Liver (tissue), 9 donors: ENCODE data around the gene ANKRD29. TPM values are rescaled to one million over a fixed set of nuclear protein-coding genes. Genes with fewer than 3 reads are reported as not detected.

ENCODE experiments used
- DNase-seq: peaks from one replicate; pipeline ENCODE4 v3.0.0-alpha.2; 2017; ENCODE audit warnings: low spot score
- H3K27ac ChIP-seq, 2 donors: one replicate each; pipeline ENCODE4 v1.7.0; 2013; ENCODE audit warnings: inconsistent platforms in 2 of 2, low read length in 2 of 2, control low read depth in 1 of 2, low read depth in 1 of 2, mild to moderate bottlenecking in 1 of 2
- H3K27me3 ChIP-seq, 4 donors: one replicate each; pipeline versions ENCODE4 v1.6.1 to v1.7.0; 2013; ENCODE audit warnings: low read length in 3 of 4, inconsistent platforms in 1 of 4, mild to moderate bottlenecking in 1 of 4, moderate library complexity in 1 of 4; ENCODE audit not compliant: control insufficient read depth in 4 of 4, insufficient read depth in 4 of 4
- H3K36me3 ChIP-seq, 4 donors: one replicate each; pipeline versions ENCODE4 v1.6.1 to v1.7.0; 2013; ENCODE audit warnings: low read length in 3 of 4, mild to moderate bottlenecking in 3 of 4, low read depth in 1 of 4, moderate library complexity in 1 of 4; ENCODE audit not compliant: control insufficient read depth in 4 of 4, insufficient read depth in 3 of 4
- H3K4me1 ChIP-seq, 4 donors: one replicate each; pipeline versions ENCODE4 v1.6.1 to v1.7.0; 2013; ENCODE audit warnings: low read length in 3 of 4, mild to moderate bottlenecking in 3 of 4, moderate library complexity in 1 of 4; ENCODE audit not compliant: control insufficient read depth in 4 of 4, insufficient read depth in 4 of 4
- H3K4me3 ChIP-seq, 3 donors: one replicate each; pipeline versions ENCODE4 v1.6.1 to v1.7.0; 2013; ENCODE audit warnings: low read length in 3 of 3, control low read depth in 1 of 3, low read depth in 1 of 3, mild to moderate bottlenecking in 1 of 3
- H3K9ac ChIP-seq, 2 donors: one replicate each; pipeline ENCODE4 v1.7.0; 2013; ENCODE audit warnings: low read length in 2 of 2, mild to moderate bottlenecking in 2 of 2, moderate library complexity in 2 of 2, control low read depth in 1 of 2, low read depth in 1 of 2
- H3K9me3 ChIP-seq, 4 donors: one replicate each; pipeline versions ENCODE4 v1.6.1 to v1.7.0; 2013; ENCODE audit warnings: low read length in 3 of 4; ENCODE audit not compliant: control insufficient read depth in 4 of 4
- CTCF ChIP-seq: fragments of 150-350 bp; IDR thresholded peaks from 2 replicates; pipeline ENCODE4 v1.5.1; 2017; ENCODE audit warnings: improper control_type of control experiment, low read depth, low read length; ENCODE audit not compliant: missing input control
- EGR1 ChIP-seq, 2 donors: IDR thresholded peaks; 2 replicates each; pipeline ENCODE4 v1.6.1; 2016 to 2018; ENCODE audit warnings: antibody characterized with exemption in 2 of 2, low read depth in 2 of 2
- FOXA1 ChIP-seq: IDR thresholded peaks from 2 replicates; pipeline ENCODE4 v1.6.1; 2016; ENCODE audit warnings: antibody characterized with exemption
- FOXA2 ChIP-seq: IDR thresholded peaks from 2 replicates; pipeline ENCODE4 v1.6.1; 2016; ENCODE audit warnings: antibody characterized with exemption
- GABPA ChIP-seq, 2 donors: IDR thresholded peaks in 1 of 2; conservative IDR thresholded peaks in 1 of 2; 2 replicates each; pipeline ENCODE4 v1.6.1; 2016; ENCODE audit warnings: antibody characterized with exemption in 2 of 2, mild to moderate bottlenecking in 1 of 2, moderate library complexity in 1 of 2
- HNF4A ChIP-seq, 2 donors: conservative IDR thresholded peaks; 2 replicates each; pipeline ENCODE4 v1.6.1; 2016; ENCODE audit warnings: antibody characterized with exemption in 2 of 2, mild to moderate bottlenecking in 2 of 2
- HNF4G ChIP-seq: IDR thresholded peaks from 2 replicates; pipeline ENCODE4 v1.6.1; 2016; ENCODE audit warnings: antibody characterized with exemption
- JUND ChIP-seq, 2 donors: IDR thresholded peaks; 2 replicates each; pipeline ENCODE4 v1.6.1; 2016; ENCODE audit warnings: antibody characterized with exemption in 2 of 2
- MAX ChIP-seq: IDR thresholded peaks from 2 replicates; pipeline ENCODE4 v1.6.1; 2016; ENCODE audit warnings: antibody characterized with exemption
- RAD21 ChIP-seq, 2 donors: IDR thresholded peaks; 2 replicates each; pipeline ENCODE4 v1.6.1; 2016; ENCODE audit warnings: antibody characterized with exemption in 2 of 2, mild to moderate bottlenecking in 2 of 2
- RXRA ChIP-seq, 2 donors: IDR thresholded peaks; 2 replicates each; pipeline ENCODE4 v1.6.1; 2017 to 2018; ENCODE audit warnings: antibody characterized with exemption in 2 of 2, mild to moderate bottlenecking in 1 of 2
- SP1 ChIP-seq: IDR thresholded peaks from 2 replicates; pipeline ENCODE4 v1.6.1; 2018; ENCODE audit warnings: antibody characterized with exemption, mild to moderate bottlenecking
- TAF1 ChIP-seq: conservative IDR thresholded peaks from 2 replicates; pipeline ENCODE4 v1.6.1; 2016; ENCODE audit warnings: antibody characterized with exemption, mild to moderate bottlenecking
- YY1 ChIP-seq: IDR thresholded peaks from 2 replicates; pipeline ENCODE4 v1.6.1; 2016; ENCODE audit warnings: antibody characterized with exemption, mild to moderate bottlenecking
- ZBTB33 ChIP-seq: IDR thresholded peaks from 2 replicates; pipeline ENCODE4 v1.6.1; 2016; ENCODE audit warnings: antibody characterized with exemption
- WGBS: extraction: QIAGEN DNeasy Blood & Tissue Kit; methylation state at CpG from one replicate; pipeline ENCODE4 v1.1.7; 2013; 5-methylcytosine and 5-hydroxymethylcytosine counted together
- polyA plus RNA-seq, 2 donors: library from polyadenylated mRNA; stranded (reverse) in 1 of 2; unstranded in 1 of 2; fragments of 200-250 nt in 1 of 2; fragments of >200 nt in 1 of 2; fragmentation: Nextera tagmentation in 1 of 2; extraction: Ambion mirVana in 1 of 2; gene quantifications; one replicate each; pipeline versions ENCODE4 v1.2.1 to v1.2.3, GENCODE V29; 2013 to 2015
- total RNA-seq, 2 donors: library from RNA; depleted of rRNA; stranded (reverse); fragments of >200 nt; gene quantifications; one replicate each; pipeline ENCODE4 v1.2.3, GENCODE V29; 2014
- TF ChIP-seq, protein P1 (sequence below): IDR thresholded peaks from 2 replicates; pipeline ENCODE4 v1.6.1; 2016; ENCODE audit warnings: antibody characterized with exemption
- TF ChIP-seq, protein P2 (sequence below): IDR thresholded peaks from 2 replicates; pipeline ENCODE4 v1.6.1; 2016; ENCODE audit warnings: antibody characterized with exemption, mild to moderate bottlenecking
- donor health status: healthy.
- donor health status: healthy.
- donor health status: healthy.
- donor health status: healthy.
- donor health status: healthy.

The ANKRD29 gene
- total and polyA plus RNA-seq, 4 donors: 0.14 to 0.50 (median 0.33) TPM

GRCh38 chr18:23618862-23619387, 43.8 kb downstream of the ANKRD29 start:
- Histone ChIP-seq H3K4me1 (peaks cover 5 to 28% (median 14%) of the 10 kb centered on the region in 4 donors), H3K9me3 (no peaks in the 10 kb centered on the region), H3K4me3 (peak overlapping the region; percentile 48 to 72 (median 63)), H3K36me3 (no peaks in the 10 kb centered on the region), H3K27me3 (no peaks in the 10 kb centered on the region), H3K9ac (peak overlapping the region in 1 of 2 donors; percentile 54), H3K27ac (peak overlapping the region; percentile 35 to 46)
- 15% methylated on average over 18 of the region's 18 CpGs for WGBS
- TF ChIP-seq GABPA (IDR thresholded peaks at IDR 0.05 in 1 of 2, conservative IDR thresholded peaks at IDR 0.05 in 1 of 2) (no peak), ZBTB33 (no peak), HNF4A (conservative IDR thresholded peaks at IDR 0.05) (peak; percentile 37 to 47), HNF4G (no peak), MAX (no peak), EGR1 (IDR thresholded peaks at IDR 0.05; ENCODE audit: low read depth in 2 of 2) (no peak), SP1 (peak; percentile 68), CTCF (no peak), RXRA (IDR thresholded peaks at IDR 0.05) (peak; percentile 83), FOXA1 (no peak), JUND (IDR thresholded peaks at IDR 0.05) (no peak), YY1 (peak; percentile 86), FOXA2 (no peak), TAF1 (no peak), RAD21 (IDR thresholded peaks at IDR 0.05) (no peak)
- TF ChIP-seq, protein P1, sequence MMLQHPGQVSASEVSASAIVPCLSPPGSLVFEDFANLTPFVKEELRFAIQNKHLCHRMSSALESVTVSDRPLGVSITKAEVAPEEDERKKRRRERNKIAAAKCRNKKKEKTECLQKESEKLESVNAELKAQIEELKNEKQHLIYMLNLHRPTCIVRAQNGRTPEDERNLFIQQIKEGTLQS: no peak
- TF ChIP-seq, protein P2, sequence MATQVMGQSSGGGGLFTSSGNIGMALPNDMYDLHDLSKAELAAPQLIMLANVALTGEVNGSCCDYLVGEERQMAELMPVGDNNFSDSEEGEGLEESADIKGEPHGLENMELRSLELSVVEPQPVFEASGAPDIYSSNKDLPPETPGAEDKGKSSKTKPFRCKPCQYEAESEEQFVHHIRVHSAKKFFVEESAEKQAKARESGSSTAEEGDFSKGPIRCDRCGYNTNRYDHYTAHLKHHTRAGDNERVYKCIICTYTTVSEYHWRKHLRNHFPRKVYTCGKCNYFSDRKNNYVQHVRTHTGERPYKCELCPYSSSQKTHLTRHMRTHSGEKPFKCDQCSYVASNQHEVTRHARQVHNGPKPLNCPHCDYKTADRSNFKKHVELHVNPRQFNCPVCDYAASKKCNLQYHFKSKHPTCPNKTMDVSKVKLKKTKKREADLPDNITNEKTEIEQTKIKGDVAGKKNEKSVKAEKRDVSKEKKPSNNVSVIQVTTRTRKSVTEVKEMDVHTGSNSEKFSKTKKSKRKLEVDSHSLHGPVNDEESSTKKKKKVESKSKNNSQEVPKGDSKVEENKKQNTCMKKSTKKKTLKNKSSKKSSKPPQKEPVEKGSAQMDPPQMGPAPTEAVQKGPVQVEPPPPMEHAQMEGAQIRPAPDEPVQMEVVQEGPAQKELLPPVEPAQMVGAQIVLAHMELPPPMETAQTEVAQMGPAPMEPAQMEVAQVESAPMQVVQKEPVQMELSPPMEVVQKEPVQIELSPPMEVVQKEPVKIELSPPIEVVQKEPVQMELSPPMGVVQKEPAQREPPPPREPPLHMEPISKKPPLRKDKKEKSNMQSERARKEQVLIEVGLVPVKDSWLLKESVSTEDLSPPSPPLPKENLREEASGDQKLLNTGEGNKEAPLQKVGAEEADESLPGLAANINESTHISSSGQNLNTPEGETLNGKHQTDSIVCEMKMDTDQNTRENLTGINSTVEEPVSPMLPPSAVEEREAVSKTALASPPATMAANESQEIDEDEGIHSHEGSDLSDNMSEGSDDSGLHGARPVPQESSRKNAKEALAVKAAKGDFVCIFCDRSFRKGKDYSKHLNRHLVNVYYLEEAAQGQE: peak; percentile 37
- no peak for DNase-seq
